GM06990 (cell line): ENCODE data around the gene LRRN2.

Source experiments
- DNase-seq: peaks from one replicate; pipeline ENCODE4 v3.0.0-alpha.2; 2011; ENCODE audit not compliant: insufficient read length; ENCODE audit errors: extremely low read depth
- H3K27me3 ChIP-seq: replicated peaks from 2 replicates; pipeline ENCODE4 v1.6.0; 2011; ENCODE audit warnings: low read length; ENCODE audit not compliant: control insufficient read depth, insufficient read depth
- H3K36me3 ChIP-seq: 2 replicates; pipeline ENCODE4 v1.5.1; 2011; ENCODE audit warnings: low read length; ENCODE audit not compliant: control insufficient read depth, insufficient read depth
- H3K4me3 ChIP-seq: replicated peaks from 2 replicates; pipeline ENCODE4 v1.5.1; 2011; ENCODE audit warnings: low read depth, mild to moderate bottlenecking, control low read depth, low read length
- TF ChIP-seq, protein P1 (sequence below): IDR thresholded peaks from 2 replicates; pipeline ENCODE4 v1.5.1; 2011; ENCODE audit warnings: low read length, control low read depth, mild to moderate bottlenecking, inconsistent platforms; ENCODE audit not compliant: insufficient read depth, poor library complexity, severe bottlenecking

Gene LRRN2

GRCh38 chr1:204616641-204617040 is 68.9 kb downstream of the LRRN2 start:
- TF ChIP-seq, protein P1, sequence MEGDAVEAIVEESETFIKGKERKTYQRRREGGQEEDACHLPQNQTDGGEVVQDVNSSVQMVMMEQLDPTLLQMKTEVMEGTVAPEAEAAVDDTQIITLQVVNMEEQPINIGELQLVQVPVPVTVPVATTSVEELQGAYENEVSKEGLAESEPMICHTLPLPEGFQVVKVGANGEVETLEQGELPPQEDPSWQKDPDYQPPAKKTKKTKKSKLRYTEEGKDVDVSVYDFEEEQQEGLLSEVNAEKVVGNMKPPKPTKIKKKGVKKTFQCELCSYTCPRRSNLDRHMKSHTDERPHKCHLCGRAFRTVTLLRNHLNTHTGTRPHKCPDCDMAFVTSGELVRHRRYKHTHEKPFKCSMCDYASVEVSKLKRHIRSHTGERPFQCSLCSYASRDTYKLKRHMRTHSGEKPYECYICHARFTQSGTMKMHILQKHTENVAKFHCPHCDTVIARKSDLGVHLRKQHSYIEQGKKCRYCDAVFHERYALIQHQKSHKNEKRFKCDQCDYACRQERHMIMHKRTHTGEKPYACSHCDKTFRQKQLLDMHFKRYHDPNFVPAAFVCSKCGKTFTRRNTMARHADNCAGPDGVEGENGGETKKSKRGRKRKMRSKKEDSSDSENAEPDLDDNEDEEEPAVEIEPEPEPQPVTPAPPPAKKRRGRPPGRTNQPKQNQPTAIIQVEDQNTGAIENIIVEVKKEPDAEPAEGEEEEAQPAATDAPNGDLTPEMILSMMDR = no peak
- H3K4me3 ChIP-seq = no peak overlapping the region
- H3K27me3 ChIP-seq = peaks cover 3% of the 10 kb centered on the region
- no peaks in the 10 kb centered on the region for H3K36me3 ChIP-seq
- DNase-seq = no peak

GRCh38 chr1:204615881-204616280 is 69.7 kb downstream of the LRRN2 start:
- TF ChIP-seq, protein P1 = no peak
- no peaks in the 10 kb centered on the region; the same call in 1 of the 2 replicates for H3K27me3 ChIP-seq
- no peaks in the 10 kb centered on the region for H3K36me3 ChIP-seq
- H3K4me3 ChIP-seq = no peak overlapping the region
- DNase-seq = no peak

- TF ChIP-seq, protein P1 = no peak
- no peak overlapping the region for H3K4me3 ChIP-seq
- H3K36me3 ChIP-seq = no peaks in the 10 kb centered on the region
- H3K27me3 ChIP-seq = no peaks in the 10 kb centered on the region; the same call in none of the 2 replicates
- no peak for DNase-seq
Observed at GRCh38 chr1:204613636-204614035, 71.9 kb downstream of the LRRN2 start.

GRCh38 chr1:204612326-204612725 is 73.2 kb downstream of the LRRN2 start:
- DNase-seq = no peak
- Histone ChIP-seq H3K27me3 (no peaks in the 10 kb centered on the region; the same call in 1 of the 2 replicates), H3K36me3 (no peaks in the 10 kb centered on the region), H3K4me3 (no peak overlapping the region)
- TF ChIP-seq, protein P1 = no peak

DNA sequence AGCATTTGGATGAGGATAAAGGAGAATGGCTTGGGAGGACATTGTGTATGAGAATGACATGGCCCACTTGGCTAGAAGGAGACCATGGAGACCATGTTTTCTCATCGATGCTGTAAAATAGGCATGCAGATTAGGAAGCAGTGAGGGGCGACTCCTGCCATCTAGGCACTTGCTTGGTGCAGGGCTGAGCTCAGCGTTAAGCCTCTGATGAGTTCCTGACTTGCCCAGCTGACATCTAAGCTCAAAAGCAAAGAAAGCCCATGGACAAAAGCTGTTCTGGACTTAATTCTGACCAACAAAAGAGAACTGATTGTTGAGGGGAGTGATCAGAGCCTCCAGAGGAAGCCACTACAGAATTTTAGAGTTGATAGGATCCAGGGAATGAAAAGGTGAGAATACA is 74.5 kb downstream of the LRRN2 start:
- TF ChIP-seq, protein P1 = no peak
- H3K4me3 ChIP-seq = no peak overlapping the region
- no peaks in the 10 kb centered on the region; the same call in 1 of the 2 replicates for H3K27me3 ChIP-seq
- DNase-seq = no peak
- H3K36me3 ChIP-seq = no peaks in the 10 kb centered on the region

DNA sequence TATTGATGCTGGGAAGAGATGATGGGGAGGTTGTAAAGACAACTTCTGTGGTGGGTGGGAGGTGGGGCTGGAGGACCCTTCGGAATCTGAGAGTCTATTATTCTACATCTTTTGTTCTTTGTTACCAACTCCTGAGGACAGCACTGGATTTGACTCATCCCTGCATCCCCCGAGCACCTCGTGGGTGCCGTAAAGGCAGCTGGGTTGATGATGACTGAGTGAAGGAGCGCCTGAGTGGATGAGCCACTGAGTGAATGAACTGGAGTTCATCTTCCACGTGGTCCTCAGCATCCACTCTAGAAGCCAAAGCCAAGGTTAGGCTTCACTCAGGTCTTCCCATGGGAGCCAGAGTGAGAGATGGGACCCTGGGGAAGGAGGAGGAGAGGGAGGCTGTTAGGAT is 77.6 kb downstream of the LRRN2 start:
- H3K36me3 ChIP-seq = no peaks in the 10 kb centered on the region
- TF ChIP-seq, protein P1 = no peak
- no peak overlapping the region for H3K4me3 ChIP-seq
- H3K27me3 ChIP-seq = no peaks in the 10 kb centered on the region; the same call in 1 of the 2 replicates
- DNase-seq = no peak
